GM15510 (cell line): Measurements from ENCODE around the gene EFNA1.

Experiments used
- POLR2A ChIP-seq: IDR thresholded peaks from 3 replicates; pipeline ENCODE4 v1.6.1; 2011; ENCODE audit warnings: borderline replicate concordance; ENCODE audit not compliant: insufficient read length; ENCODE audit errors: extremely low read depth

The EFNA1 gene

GRCh38 chr1:155085504-155086127, 42.1 kb upstream of the EFNA1 start:
- no peak for TF ChIP-seq POLR2A

GRCh38 chr1:155086128-155086741, 41.4 kb upstream of the EFNA1 start:
- TF ChIP-seq POLR2A, result no peak

GRCh38 chr1:155086856-155087535, 40.7 kb upstream of the EFNA1 start:
- TF ChIP-seq POLR2A, result no peak

GRCh38 chr1:155091071-155092051, 36.3 kb upstream of the EFNA1 start:
- no peak for TF ChIP-seq POLR2A

GRCh38 chr1:155092131-155092530, 35.5 kb upstream of the EFNA1 start:
- no peak for TF ChIP-seq POLR2A

- TF ChIP-seq POLR2A, result no peak
Observed at GRCh38 chr1:155092641-155093040, 35.0 kb upstream of the EFNA1 start.

- no peak for TF ChIP-seq POLR2A
Observed at GRCh38 chr1:155093911-155094621, 33.6 kb upstream of the EFNA1 start.

- TF ChIP-seq POLR2A, result no peak
Observed at GRCh38 chr1:155094622-155094948, 33.1 kb upstream of the EFNA1 start.

- no peak for TF ChIP-seq POLR2A
Observed at GRCh38 chr1:155099331-155099730, 28.3 kb upstream of the EFNA1 start.

- TF ChIP-seq POLR2A, result no peak
Observed at GRCh38 chr1:155103325-155103724, 24.4 kb upstream of the EFNA1 start.

GRCh38 chr1:155104605-155105534, 22.8 kb upstream of the EFNA1 start:
- no peak for TF ChIP-seq POLR2A

GRCh38 chr1:155105604-155106011, 22.1 kb upstream of the EFNA1 start:
- TF ChIP-seq POLR2A, result no peak

- TF ChIP-seq POLR2A, result no peak
Observed at GRCh38 chr1:155106862-155107261, 20.8 kb upstream of the EFNA1 start.
